ENCODE data around the gene SHKBP1.

- TF ChIP-seq KDM1A (IDR thresholded peaks at IDR 0.05; ENCODE audit: borderline replicate concordance): no peak
- no peak for TF ChIP-seq E2F8 (IDR thresholded peaks at IDR 0.05; ENCODE audit: low read depth, partially characterized antibody)
Observed at GRCh38 chr19:40565910-40566495, 10.7 kb upstream of the SHKBP1 start.
